ENCODE results near the gene PHOX2B. TPM values are rescaled to one million over a fixed set of nuclear protein-coding genes. Genes with fewer than 3 reads are reported as not detected.

The PHOX2B gene
- total and polyA plus RNA-seq, 2 of the 4 experiments (the other 2 are of a cell fraction), result not detected

DNA sequence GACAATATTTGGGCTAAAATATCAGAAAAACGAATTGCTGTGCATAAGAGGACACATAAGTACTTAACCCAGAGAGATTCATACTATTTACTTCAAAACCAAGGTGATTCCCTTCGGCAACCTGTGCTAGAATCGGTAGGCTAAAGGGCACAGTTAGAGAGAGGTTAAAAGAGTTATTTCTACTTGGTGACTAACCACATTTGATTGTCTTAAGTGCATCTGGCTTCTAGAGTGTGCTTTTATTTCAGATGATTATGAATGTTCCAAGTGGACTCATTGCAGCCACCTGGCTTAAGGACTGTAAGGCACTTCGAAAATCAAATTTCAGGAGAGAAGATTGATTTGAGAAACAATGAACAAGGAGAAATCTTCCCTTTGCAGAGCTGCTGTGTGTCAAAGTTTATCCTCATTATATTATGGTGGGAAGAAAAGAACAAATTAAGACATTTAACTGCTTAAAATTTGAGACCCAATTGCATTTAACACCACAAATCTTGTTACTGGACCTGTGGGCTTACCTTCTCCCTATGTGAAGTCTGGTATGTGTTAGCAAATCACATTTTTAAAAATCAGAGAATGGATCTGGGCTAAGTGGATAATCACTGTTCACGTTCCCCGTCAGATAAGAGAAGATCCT lies 34.0 kb downstream of the PHOX2B start:
- no peak overlapping the region for H4K91ac ChIP-seq (ENCODE audit: insufficient read depth, low read depth, low read length)
- ATAC-seq (ENCODE audit: low read depth) (no peak), DNase-seq (no peak)
- POLR2A ChIA-PET (ENCODE audit: unreplicated experiment), result interaction anchor here (0.6 kb wide), 1 partner anchor 458 kb away, joined by 5 read pairs; no protein-coding TSS in a partner anchor
- no peak overlapping the region for H4K8ac ChIP-seq (ENCODE audit: low read depth in 2 of 2, low read length in 2 of 2)
- H2AFZ ChIP-seq (replicated peaks; ENCODE audit: low read length, poor library complexity), result no peak overlapping the region
- 100% methylated on average over 1 of the region's 6 CpGs; no CpG with 5 or more reads in 1 of the 2 experiments for WGBS, 2 experiments (ENCODE audit: extremely low coverage in 2 of 2, insufficient read length in 1 of 2)
- H4K20me1 ChIP-seq (ENCODE audit: insufficient read depth, low read length), result no peaks in the 10 kb centered on the region
- H3K56ac ChIP-seq (ENCODE audit: extremely low read depth, insufficient read depth, low read length), result no peak overlapping the region
- no peak overlapping the region for H2AK5ac ChIP-seq (ENCODE audit: low read depth, low read length)
- H3K14ac ChIP-seq (replicated peaks; ENCODE audit: low read depth, low read length), result no peak overlapping the region
- H3K27ac ChIP-seq (ENCODE audit: insufficient read depth, low read length), result no peak overlapping the region
- no peaks in the 10 kb centered on the region for H3K9me3 ChIP-seq (ENCODE audit: control insufficient read depth, insufficient read depth, low read length)
- H3K79me1 ChIP-seq (ENCODE audit: low read depth in 1 of 2, low read length in 2 of 2), result no peaks in the 10 kb centered on the region
- peak overlapping the region; percentile 38; the same call in 1 of the 3 replicates for H2BK15ac ChIP-seq (ENCODE audit: low read depth, low read length)
- H2BK20ac ChIP-seq (ENCODE audit: low read depth, low read length), result no peak overlapping the region
- no peak overlapping the region for H4K5ac ChIP-seq (ENCODE audit: low read depth, low read length)
- no peak overlapping the region for H3K23ac ChIP-seq (ENCODE audit: low read depth, low read length)
- in situ Hi-C loops (cut with MboI; ENCODE audit: low sequenced_read_pairs) (no loop called here), dilution Hi-C loops (cut with HindIII; ENCODE audit: low sequenced_read_pairs, unreplicated experiment) (no loop called here), intact Hi-C loops (cut with micrococcal nuclease) (no loop called here)
- no peak overlapping the region for H3K4me3 ChIP-seq (ENCODE audit: insufficient read depth, low read depth, low read length)
- no peak overlapping the region for H3K9ac ChIP-seq (ENCODE audit: low read depth, low read length)
- CTCF ChIA-PET, result no interaction called here
- no peak overlapping the region for H2BK5ac ChIP-seq (ENCODE audit: low read depth, low read length, poor library complexity, severe bottlenecking)
- peaks cover 3% of the 10 kb centered on the region for H3K4me1 ChIP-seq (ENCODE audit: control insufficient read depth, insufficient read depth, low read length)
- no peak overlapping the region for H3K18ac ChIP-seq (ENCODE audit: low read depth, low read length)
- H3K4ac ChIP-seq (ENCODE audit: low read depth, low read length), result no peak overlapping the region
- no peak overlapping the region for H3K4me2 ChIP-seq (ENCODE audit: low read depth, low read length)
- H3K9me1 ChIP-seq (ENCODE audit: insufficient read depth, low read length), result no peaks in the 10 kb centered on the region
- no peaks in the 10 kb centered on the region for H3K27me3 ChIP-seq (ENCODE audit: control insufficient read depth, insufficient read depth, low read length)
- H2AK9ac ChIP-seq (replicated peaks; ENCODE audit: low read depth, low read length, poor library complexity), result no peak overlapping the region
- H2BK120ac ChIP-seq (ENCODE audit: low read depth, low read length), result no peak overlapping the region
- TF ChIP-seq CHD1 (IDR thresholded peaks at IDR 0.05; ENCODE audit: low read depth, low read length), result no peak
- no peak for TF ChIP-seq MXI1 (IDR thresholded peaks at IDR 0.05; ENCODE audit: borderline replicate concordance, low read depth, low read length)
- no peak for TF ChIP-seq RFX5 (IDR thresholded peaks at IDR 0.05; ENCODE audit: low read depth, low read length)
- no peak for TF ChIP-seq MAZ (IDR thresholded peaks at IDR 0.05; ENCODE audit: borderline replicate concordance, low read depth, low read length)
- TF ChIP-seq FOS (IDR thresholded peaks at IDR 0.05; ENCODE audit: low read depth, low read length), result no peak
- TF ChIP-seq, protein P1, sequence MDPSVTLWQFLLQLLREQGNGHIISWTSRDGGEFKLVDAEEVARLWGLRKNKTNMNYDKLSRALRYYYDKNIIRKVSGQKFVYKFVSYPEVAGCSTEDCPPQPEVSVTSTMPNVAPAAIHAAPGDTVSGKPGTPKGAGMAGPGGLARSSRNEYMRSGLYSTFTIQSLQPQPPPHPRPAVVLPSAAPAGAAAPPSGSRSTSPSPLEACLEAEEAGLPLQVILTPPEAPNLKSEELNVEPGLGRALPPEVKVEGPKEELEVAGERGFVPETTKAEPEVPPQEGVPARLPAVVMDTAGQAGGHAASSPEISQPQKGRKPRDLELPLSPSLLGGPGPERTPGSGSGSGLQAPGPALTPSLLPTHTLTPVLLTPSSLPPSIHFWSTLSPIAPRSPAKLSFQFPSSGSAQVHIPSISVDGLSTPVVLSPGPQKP (IDR thresholded peaks at IDR 0.05; ENCODE audit: borderline replicate concordance, low read depth, low read length), result no peak
- TF ChIP-seq, protein P2, sequence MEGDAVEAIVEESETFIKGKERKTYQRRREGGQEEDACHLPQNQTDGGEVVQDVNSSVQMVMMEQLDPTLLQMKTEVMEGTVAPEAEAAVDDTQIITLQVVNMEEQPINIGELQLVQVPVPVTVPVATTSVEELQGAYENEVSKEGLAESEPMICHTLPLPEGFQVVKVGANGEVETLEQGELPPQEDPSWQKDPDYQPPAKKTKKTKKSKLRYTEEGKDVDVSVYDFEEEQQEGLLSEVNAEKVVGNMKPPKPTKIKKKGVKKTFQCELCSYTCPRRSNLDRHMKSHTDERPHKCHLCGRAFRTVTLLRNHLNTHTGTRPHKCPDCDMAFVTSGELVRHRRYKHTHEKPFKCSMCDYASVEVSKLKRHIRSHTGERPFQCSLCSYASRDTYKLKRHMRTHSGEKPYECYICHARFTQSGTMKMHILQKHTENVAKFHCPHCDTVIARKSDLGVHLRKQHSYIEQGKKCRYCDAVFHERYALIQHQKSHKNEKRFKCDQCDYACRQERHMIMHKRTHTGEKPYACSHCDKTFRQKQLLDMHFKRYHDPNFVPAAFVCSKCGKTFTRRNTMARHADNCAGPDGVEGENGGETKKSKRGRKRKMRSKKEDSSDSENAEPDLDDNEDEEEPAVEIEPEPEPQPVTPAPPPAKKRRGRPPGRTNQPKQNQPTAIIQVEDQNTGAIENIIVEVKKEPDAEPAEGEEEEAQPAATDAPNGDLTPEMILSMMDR (conservative IDR thresholded peaks at IDR 0.05; ENCODE audit: low read depth, low read length), result no peak
- no peak for TF ChIP-seq USF2 (IDR thresholded peaks at IDR 0.05; ENCODE audit: low read depth, low read length)
- TF ChIP-seq POLR2A (IDR thresholded peaks at IDR 0.05; ENCODE audit: low read depth, low read length), result no peak
- no peak for TF ChIP-seq SMC3 (IDR thresholded peaks at IDR 0.05; ENCODE audit: low read depth, low read length)
- no peak for TF ChIP-seq NFE2L2 (IDR thresholded peaks at IDR 0.05; ENCODE audit: low read depth, low read length)
- TF ChIP-seq RCOR1 (IDR thresholded peaks at IDR 0.05; ENCODE audit: insufficient replicate concordance, low read length), result no peak
- TF ChIP-seq BHLHE40 (IDR thresholded peaks at IDR 0.05; ENCODE audit: low read depth, low read length), result no peak
- no peak for TF ChIP-seq MAFK (IDR thresholded peaks at IDR 0.05; ENCODE audit: low read depth, low read length)
- no peak for TF ChIP-seq RAD21 (IDR thresholded peaks at IDR 0.05; ENCODE audit: low read length)
- no peak for TF ChIP-seq CEBPB (IDR thresholded peaks at IDR 0.05; ENCODE audit: low read depth, low read length)
- BruUV-seq (replicated peaks), result no TSS peak
- H3K36me3 ChIP-seq (ENCODE audit: control insufficient read depth, insufficient read depth, low read length), result no peaks in the 10 kb centered on the region

Data from IMR-90 (cell line).